GM23338 (cell line): ENCODE measurements around the gene METTL22. TPM values are rescaled to one million over a fixed set of nuclear protein-coding genes. Genes with fewer than 3 reads are reported as not detected.

ENCODE experiments used
- ATAC-seq: fragments of 200-7000 bp; cut with Tn5 transposase; 3 replicates; pipeline ENCODE4 v1.9.1; 2020
- DNase-seq: peaks from one replicate; pipeline ENCODE4 v3.0.0-alpha.2; 2015; ENCODE audit warnings: low spot score
- H2AFZ ChIP-seq: fragments of 200-600 bp; sonication (generic); 2 replicates; pipeline ENCODE4 v1.8.0; 2016; ENCODE audit warnings: antibody characterized with exemption, mild to moderate bottlenecking, moderate library complexity
- H3F3A ChIP-seq: fragments of 200-600 bp; sonication (generic); replicated peaks from 2 replicates; pipeline ENCODE4 v1.8.0; 2017; ENCODE audit warnings: antibody characterized with exemption, mixed run types, low read depth
- H3K27ac ChIP-seq: fragments of 200-600 bp; sonication (generic); 2 replicates; pipeline ENCODE4 v1.6.1; 2016; ENCODE audit warnings: low read depth
- H3K27me3 ChIP-seq: fragments of 200-600 bp; sonication (generic); 2 replicates; pipeline ENCODE4 v1.8.0; 2016; ENCODE audit warnings: mild to moderate bottlenecking, mixed run types, moderate library complexity; ENCODE audit not compliant: insufficient read depth
- H3K36me3 ChIP-seq: fragments of 200-600 bp; sonication (generic); 2 replicates; pipeline ENCODE4 v1.8.0; 2016; ENCODE audit warnings: mild to moderate bottlenecking; ENCODE audit not compliant: insufficient read depth
- H3K4me1 ChIP-seq: fragments of 200-600 bp; sonication (generic); 2 replicates; pipeline ENCODE4 v1.8.0; 2016; ENCODE audit warnings: mild to moderate bottlenecking, moderate library complexity; ENCODE audit not compliant: insufficient read depth
- H3K4me2 ChIP-seq: fragments of 200-600 bp; sonication (generic); 2 replicates; pipeline ENCODE4 v1.7.1; 2017; ENCODE audit warnings: mixed run types
- H3K4me3 ChIP-seq: fragments of 200-600 bp; sonication (generic); 2 replicates; pipeline ENCODE4 v1.6.1; 2016; ENCODE audit warnings: mixed run types
- H3K79me2 ChIP-seq: fragments of 200-600 bp; sonication (generic); replicated peaks from 2 replicates; pipeline ENCODE4 v1.8.0; 2017; ENCODE audit warnings: mild to moderate bottlenecking; ENCODE audit not compliant: insufficient read depth
- H3K9me2 ChIP-seq: fragments of 200-600 bp; sonication (generic); 2 replicates; pipeline ENCODE4 v1.8.0; 2017; ENCODE audit not compliant: insufficient read depth
- H4K20me1 ChIP-seq: fragments of 200-600 bp; sonication (generic); replicated peaks from 2 replicates; pipeline ENCODE4 v1.8.0; 2017; ENCODE audit warnings: mild to moderate bottlenecking; ENCODE audit not compliant: insufficient read depth
- H3K27ac Mint-ChIP-seq: 2 replicates; pipeline ENCODE4 v1.8.0; 2020; ENCODE audit warnings: inconsistent platforms, mild to moderate bottlenecking, moderate library complexity, mixed read lengths
- H3K27me3 Mint-ChIP-seq: 3 replicates; pipeline ENCODE4 v1.8.0; 2022; ENCODE audit warnings: low read depth, mild to moderate bottlenecking, moderate library complexity, mixed read lengths, inconsistent platforms; ENCODE audit not compliant: insufficient read depth, poor library complexity
- H3K36me3 Mint-ChIP-seq: 3 replicates; pipeline ENCODE4 v1.8.0; 2021; ENCODE audit warnings: low read depth, mild to moderate bottlenecking, inconsistent platforms, moderate library complexity, mixed read lengths
- H3K4me1 Mint-ChIP-seq: 3 replicates; pipeline ENCODE4 v1.8.0; 2020; ENCODE audit warnings: mild to moderate bottlenecking, inconsistent platforms, mixed read lengths
- H3K4me3 Mint-ChIP-seq: 3 replicates; pipeline ENCODE4 v1.8.0; 2021; ENCODE audit warnings: moderate library complexity, mild to moderate bottlenecking, inconsistent platforms, mixed read lengths
- H3K9me3 Mint-ChIP-seq: 3 replicates; pipeline ENCODE4 v1.8.0; 2020; ENCODE audit warnings: moderate library complexity, mild to moderate bottlenecking, inconsistent platforms, mixed read lengths
- CREB1 ChIP-seq: fragments of 250-450 bp; sonication (Bioruptor Pico); IDR thresholded peaks from 2 replicates; pipeline ENCODE4 v1.5.0; 2020; ENCODE audit warnings: low read depth, mild to moderate bottlenecking, moderate library complexity
- EZH2 ChIP-seq: fragments of 200-600 bp; sonication (generic); IDR thresholded peaks from one replicate; pipeline ENCODE4 v1.8.0; 2017; ENCODE audit warnings: antibody characterized with exemption, mild to moderate bottlenecking, low read depth; ENCODE audit not compliant: unreplicated experiment
- EZH2phosphoT487 ChIP-seq: fragments of 200-600 bp; sonication (generic); IDR thresholded peaks from one replicate; pipeline ENCODE4 v1.8.1; 2018; ENCODE audit warnings: antibody characterized with exemption; ENCODE audit not compliant: unreplicated experiment
- NANOG ChIP-seq: IDR thresholded peaks from 2 replicates; pipeline ENCODE4 v1.6.1; 2016; ENCODE audit warnings: antibody characterized with exemption, borderline replicate concordance
- POLR2AphosphoS5 ChIP-seq: IDR thresholded peaks from 2 replicates; pipeline ENCODE4 v1.6.1; 2016; ENCODE audit warnings: antibody characterized with exemption, low read depth
- STAT1 ChIP-seq: IDR thresholded peaks from one replicate; pipeline ENCODE4 v1.6.1; 2016; ENCODE audit warnings: antibody characterized with exemption; ENCODE audit not compliant: unreplicated experiment
- ZNF114 ChIP-seq: fragments of 250-450 bp; sonication (Bioruptor Pico); IDR thresholded peaks from 2 replicates; pipeline ENCODE4 v1.5.0; 2020; ENCODE audit warnings: mild to moderate bottlenecking, moderate library complexity
- ZNF331 ChIP-seq: fragments of 250-450 bp; sonication (Bioruptor Pico); IDR thresholded peaks from 2 replicates; pipeline ENCODE4 v1.5.0; 2020; ENCODE audit warnings: low read depth, mild to moderate bottlenecking, moderate library complexity
- polyA plus RNA-seq: library from polyadenylated mRNA; unstranded; fragments of >200 nt; fragmentation: Nextera tagmentation; extraction: Ambion mirVana; gene quantifications from 2 replicates; pipeline ENCODE4 v1.2.1, GENCODE V29; 2016
- total RNA-seq: library from RNA; depleted of rRNA; stranded (reverse); fragments of >200 nt; shearing (Covaris generic); gene quantifications from 2 replicates; pipeline ENCODE4 v1.2.3, GENCODE V29; 2014
- TF ChIP-seq, protein P1 (sequence below): fragments of 250-450 bp; sonication (Bioruptor Pico); IDR thresholded peaks from 2 replicates; pipeline ENCODE4 v1.5.0; 2020; ENCODE audit warnings: mild to moderate bottlenecking, moderate library complexity
- TF ChIP-seq, protein P2 (sequence below), 2 experiments: fragments of 200-600 bp in 1 of 2; sonication (generic) in 1 of 2; conservative IDR thresholded peaks; 2 replicates each; pipeline versions ENCODE4 v1.5.1 to v1.6.1; 2016 to 2017; ENCODE audit warnings: antibody characterized with exemption in 2 of 2, low read depth in 2 of 2, mild to moderate bottlenecking in 2 of 2, moderate library complexity in 1 of 2

Gene METTL22
- total and polyA plus RNA-seq, 2 experiments from 2014 or later: 51.4 to 51.8 TPM

DNA sequence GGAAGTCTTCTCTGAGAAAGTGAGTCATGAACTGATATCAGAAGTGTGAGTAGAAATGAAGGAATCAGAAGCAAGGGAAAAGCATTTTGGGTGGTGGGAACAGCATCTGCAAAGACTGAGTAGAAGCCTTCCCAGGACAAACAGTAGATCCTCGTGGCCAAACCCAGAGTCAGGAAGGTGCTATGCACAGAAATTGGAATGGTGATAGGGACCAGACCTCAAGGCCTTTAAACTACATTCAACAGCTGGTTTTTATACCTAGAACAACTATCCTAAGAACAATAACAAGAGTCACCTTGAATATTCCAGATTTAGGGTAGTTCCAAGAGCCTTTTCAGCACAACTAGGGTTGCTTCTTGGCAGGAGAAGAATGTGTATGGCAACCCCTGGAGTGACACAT lies 68.2 kb downstream of the METTL22 start:
- Histone ChIP-seq H3K4me2 (no peak overlapping the region), H3K79me2 (no peaks in the 10 kb centered on the region), H3K4me1 (0 out of 2 replicates have a peak, but pooled peaks cover 12% of the 10 kb centered on the region), H3K27me3 (no peaks in the 10 kb centered on the region), H3K27ac (no peak overlapping the region), H3F3A (no peaks in the 10 kb centered on the region), H2AFZ (no peak overlapping the region), H3K4me3 (no peak overlapping the region), H4K20me1 (no peaks in the 10 kb centered on the region), H3K9me2 (no peaks in the 10 kb centered on the region), H3K36me3 (no peaks in the 10 kb centered on the region; the same call in 1 of the 2 replicates)
- Mint-ChIP-seq H3K9me3 (peaks cover 9% of the 10 kb centered on the region), H3K4me3 (no peak overlapping the region), H3K4me1 (peaks cover 18% of the 10 kb centered on the region), H3K27ac (no peak overlapping the region), H3K27me3 (no peaks in the 10 kb centered on the region), H3K36me3 (peaks cover 9% of the 10 kb centered on the region)
- DNase-seq: no peak
- TF ChIP-seq POLR2AphosphoS5: no peak
- TF ChIP-seq ZNF114 (CRISPR knock-in tag): no peak
- TF ChIP-seq CREB1: no peak
- TF ChIP-seq NANOG: no peak
- TF ChIP-seq EZH2: no peak
- TF ChIP-seq EZH2phosphoT487: no peak
- no peak for TF ChIP-seq STAT1
- TF ChIP-seq, protein P1, sequence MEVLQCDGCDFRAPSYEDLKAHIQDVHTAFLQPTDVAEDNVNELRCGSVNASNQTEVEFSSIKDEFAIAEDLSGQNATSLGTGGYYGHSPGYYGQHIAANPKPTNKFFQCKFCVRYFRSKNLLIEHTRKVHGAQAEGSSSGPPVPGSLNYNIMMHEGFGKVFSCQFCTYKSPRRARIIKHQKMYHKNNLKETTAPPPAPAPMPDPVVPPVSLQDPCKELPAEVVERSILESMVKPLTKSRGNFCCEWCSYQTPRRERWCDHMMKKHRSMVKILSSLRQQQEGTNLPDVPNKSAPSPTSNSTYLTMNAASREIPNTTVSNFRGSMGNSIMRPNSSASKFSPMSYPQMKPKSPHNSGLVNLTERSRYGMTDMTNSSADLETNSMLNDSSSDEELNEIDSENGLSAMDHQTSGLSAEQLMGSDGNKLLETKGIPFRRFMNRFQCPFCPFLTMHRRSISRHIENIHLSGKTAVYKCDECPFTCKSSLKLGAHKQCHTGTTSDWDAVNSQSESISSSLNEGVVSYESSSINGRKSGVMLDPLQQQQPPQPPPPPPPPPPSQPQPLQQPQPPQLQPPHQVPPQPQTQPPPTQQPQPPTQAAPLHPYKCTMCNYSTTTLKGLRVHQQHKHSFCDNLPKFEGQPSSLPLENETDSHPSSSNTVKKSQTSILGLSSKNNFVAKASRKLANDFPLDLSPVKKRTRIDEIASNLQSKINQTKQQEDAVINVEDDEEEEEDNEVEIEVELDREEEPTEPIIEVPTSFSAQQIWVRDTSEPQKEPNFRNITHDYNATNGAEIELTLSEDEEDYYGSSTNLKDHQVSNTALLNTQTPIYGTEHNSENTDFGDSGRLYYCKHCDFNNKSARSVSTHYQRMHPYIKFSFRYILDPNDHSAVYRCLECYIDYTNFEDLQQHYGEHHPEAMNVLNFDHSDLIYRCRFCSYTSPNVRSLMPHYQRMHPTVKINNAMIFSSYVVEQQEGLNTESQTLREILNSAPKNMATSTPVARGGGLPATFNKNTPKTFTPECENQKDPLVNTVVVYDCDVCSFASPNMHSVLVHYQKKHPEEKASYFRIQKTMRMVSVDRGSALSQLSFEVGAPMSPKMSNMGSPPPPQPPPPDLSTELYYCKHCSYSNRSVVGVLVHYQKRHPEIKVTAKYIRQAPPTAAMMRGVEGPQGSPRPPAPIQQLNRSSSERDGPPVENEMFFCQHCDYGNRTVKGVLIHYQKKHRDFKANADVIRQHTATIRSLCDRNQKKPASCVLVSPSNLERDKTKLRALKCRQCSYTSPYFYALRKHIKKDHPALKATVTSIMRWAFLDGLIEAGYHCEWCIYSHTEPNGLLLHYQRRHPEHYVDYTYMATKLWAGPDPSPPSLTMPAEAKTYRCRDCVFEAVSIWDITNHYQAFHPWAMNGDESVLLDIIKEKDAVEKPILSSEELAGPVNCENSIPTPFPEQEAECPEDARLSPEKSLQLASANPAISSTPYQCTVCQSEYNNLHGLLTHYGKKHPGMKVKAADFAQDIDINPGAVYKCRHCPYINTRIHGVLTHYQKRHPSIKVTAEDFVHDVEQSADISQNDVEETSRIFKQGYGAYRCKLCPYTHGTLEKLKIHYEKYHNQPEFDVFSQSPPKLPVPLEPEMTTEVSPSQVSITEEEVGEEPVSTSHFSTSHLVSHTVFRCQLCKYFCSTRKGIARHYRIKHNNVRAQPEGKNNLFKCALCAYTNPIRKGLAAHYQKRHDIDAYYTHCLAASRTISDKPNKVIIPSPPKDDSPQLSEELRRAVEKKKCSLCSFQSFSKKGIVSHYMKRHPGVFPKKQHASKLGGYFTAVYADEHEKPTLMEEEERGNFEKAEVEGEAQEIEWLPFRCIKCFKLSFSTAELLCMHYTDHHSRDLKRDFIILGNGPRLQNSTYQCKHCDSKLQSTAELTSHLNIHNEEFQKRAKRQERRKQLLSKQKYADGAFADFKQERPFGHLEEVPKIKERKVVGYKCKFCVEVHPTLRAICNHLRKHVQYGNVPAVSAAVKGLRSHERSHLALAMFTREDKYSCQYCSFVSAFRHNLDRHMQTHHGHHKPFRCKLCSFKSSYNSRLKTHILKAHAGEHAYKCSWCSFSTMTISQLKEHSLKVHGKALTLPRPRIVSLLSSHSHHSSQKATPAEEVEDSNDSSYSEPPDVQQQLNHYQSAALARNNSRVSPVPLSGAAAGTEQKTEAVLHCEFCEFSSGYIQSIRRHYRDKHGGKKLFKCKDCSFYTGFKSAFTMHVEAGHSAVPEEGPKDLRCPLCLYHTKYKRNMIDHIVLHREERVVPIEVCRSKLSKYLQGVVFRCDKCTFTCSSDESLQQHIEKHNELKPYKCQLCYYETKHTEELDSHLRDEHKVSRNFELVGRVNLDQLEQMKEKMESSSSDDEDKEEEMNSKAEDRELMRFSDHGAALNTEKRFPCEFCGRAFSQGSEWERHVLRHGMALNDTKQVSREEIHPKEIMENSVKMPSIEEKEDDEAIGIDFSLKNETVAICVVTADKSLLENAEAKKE: no peak
- no peak for TF ChIP-seq ZNF331 (CRISPR knock-in tag)
- TF ChIP-seq, protein P2, sequence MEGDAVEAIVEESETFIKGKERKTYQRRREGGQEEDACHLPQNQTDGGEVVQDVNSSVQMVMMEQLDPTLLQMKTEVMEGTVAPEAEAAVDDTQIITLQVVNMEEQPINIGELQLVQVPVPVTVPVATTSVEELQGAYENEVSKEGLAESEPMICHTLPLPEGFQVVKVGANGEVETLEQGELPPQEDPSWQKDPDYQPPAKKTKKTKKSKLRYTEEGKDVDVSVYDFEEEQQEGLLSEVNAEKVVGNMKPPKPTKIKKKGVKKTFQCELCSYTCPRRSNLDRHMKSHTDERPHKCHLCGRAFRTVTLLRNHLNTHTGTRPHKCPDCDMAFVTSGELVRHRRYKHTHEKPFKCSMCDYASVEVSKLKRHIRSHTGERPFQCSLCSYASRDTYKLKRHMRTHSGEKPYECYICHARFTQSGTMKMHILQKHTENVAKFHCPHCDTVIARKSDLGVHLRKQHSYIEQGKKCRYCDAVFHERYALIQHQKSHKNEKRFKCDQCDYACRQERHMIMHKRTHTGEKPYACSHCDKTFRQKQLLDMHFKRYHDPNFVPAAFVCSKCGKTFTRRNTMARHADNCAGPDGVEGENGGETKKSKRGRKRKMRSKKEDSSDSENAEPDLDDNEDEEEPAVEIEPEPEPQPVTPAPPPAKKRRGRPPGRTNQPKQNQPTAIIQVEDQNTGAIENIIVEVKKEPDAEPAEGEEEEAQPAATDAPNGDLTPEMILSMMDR (conservative IDR thresholded peaks at IDR 0.05; ENCODE audit: low read depth in 2 of 2): no peak
- ATAC-seq: no peak
